A549 (cell line): ENCODE measurements around the gene FMNL2.
A peak's percentile ranks its signal among the peaks of the same experiment; 100 is the strongest.

Source experiments
- JUN ChIP-seq, 2 experiments: fragments of >200 bp; sonication (Bioruptor Twin); formaldehyde crosslinking; IDR thresholded peaks; 2 replicates in 1 of 2; 3 replicates in 1 of 2; pipeline ENCODE4 v1.6.1; 2016 to 2017
- TF ChIP-seq, protein P1 (sequence below): fragments of >200 bp; sonication (Bioruptor Twin); formaldehyde crosslinking; IDR thresholded peaks from 3 replicates; pipeline ENCODE4 v1.5.1; 2016

DNA sequence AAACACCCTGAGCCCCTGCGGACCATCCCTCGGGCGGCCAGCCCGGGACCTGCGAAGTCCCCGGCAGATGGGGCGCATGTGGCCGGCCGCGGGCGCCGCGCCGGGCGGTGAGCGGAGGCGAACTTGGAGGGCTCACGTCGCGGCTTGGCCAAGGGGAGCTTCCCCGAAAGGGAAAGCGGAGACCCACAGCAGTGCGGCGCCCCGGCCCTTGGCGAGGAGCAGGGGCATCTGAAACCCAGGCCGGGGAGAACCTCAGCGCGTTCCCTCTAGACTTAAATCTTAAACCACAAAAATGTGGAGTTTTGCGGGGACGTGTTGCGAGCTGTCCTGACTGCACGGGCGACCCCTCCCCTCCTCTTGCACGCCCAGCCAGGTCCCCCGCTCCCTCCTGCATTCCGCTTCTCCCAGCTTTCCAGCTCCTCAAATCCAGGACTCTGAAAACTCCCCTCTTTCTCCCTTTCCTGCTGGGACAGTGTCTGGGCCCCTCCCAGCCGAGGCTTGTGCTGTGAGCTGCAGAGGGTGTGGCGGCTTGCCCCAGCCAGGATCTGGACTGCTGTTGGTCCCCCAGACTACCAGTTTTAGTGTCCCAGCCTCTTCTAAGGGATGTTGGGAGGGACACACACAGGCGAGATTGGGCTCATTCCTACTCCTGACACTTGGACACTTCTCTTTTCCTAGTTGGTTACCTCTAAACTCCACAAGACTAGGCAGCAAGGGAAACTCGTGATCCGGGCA lies 1.3 kb downstream of the FMNL2 start:
- TF ChIP-seq JUN (IDR thresholded peaks at IDR 0.05) = 0 out of 5 replicates have a peak, but pooled peaks of 1 of the 2 experiments have one; percentile 19
- TF ChIP-seq, protein P1, sequence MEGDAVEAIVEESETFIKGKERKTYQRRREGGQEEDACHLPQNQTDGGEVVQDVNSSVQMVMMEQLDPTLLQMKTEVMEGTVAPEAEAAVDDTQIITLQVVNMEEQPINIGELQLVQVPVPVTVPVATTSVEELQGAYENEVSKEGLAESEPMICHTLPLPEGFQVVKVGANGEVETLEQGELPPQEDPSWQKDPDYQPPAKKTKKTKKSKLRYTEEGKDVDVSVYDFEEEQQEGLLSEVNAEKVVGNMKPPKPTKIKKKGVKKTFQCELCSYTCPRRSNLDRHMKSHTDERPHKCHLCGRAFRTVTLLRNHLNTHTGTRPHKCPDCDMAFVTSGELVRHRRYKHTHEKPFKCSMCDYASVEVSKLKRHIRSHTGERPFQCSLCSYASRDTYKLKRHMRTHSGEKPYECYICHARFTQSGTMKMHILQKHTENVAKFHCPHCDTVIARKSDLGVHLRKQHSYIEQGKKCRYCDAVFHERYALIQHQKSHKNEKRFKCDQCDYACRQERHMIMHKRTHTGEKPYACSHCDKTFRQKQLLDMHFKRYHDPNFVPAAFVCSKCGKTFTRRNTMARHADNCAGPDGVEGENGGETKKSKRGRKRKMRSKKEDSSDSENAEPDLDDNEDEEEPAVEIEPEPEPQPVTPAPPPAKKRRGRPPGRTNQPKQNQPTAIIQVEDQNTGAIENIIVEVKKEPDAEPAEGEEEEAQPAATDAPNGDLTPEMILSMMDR = no peak
